Endothelial cell of umbilical vein (primary cell): ENCODE measurements around the gene TUBB4B. TPM values are rescaled to one million over a fixed set of nuclear protein-coding genes. Genes with fewer than 3 reads are reported as not detected.

Experiments
- BruUV-seq: library from RNA; stranded (reverse); fragments of 400-500 nt; replicated peaks from 2 replicates; lab custom pipeline; 2021; lab: Mats Ljungman, UMichigan
- CTCF ChIA-PET: fragments of 300-600, 350-600 bp; sonication (Branson Sonifier 250); formaldehyde crosslinking; loops from one replicate; lab custom pipeline; 2021; ENCODE audit warnings: antibody characterized with exemption, inconsistent platforms; lab: Charles Lee
- POLR2A ChIA-PET: fragments of 300-600, 350-600 bp; sonication (Branson Sonifier 250); formaldehyde crosslinking; loops from one replicate; lab custom pipeline; 2021; ENCODE audit warnings: antibody characterized with exemption, inconsistent platforms; lab: Charles Lee
- DNase-seq: peaks from one replicate; pipeline ENCODE4 v3.0.0-alpha.2; 2011; ENCODE audit warnings: low read depth, low spot score
- FAIRE-seq: peaks from 2 replicates; lab custom pipeline; 2011; peaks lifted over from hg19 to GRCh38; lab: Jason Lieb, UNC
- H2AFZ ChIP-seq: 2 replicates; pipeline ENCODE4 v1.6.0; 2012; ENCODE audit warnings: low read depth, low read length, control low read depth, inconsistent platforms
- H3K27ac ChIP-seq: 2 replicates; pipeline ENCODE4 v1.5.1; 2011; ENCODE audit warnings: low read depth, mild to moderate bottlenecking, control low read depth, low read length, moderate library complexity; ENCODE audit not compliant: insufficient read depth
- H3K27me3 ChIP-seq, 2 experiments: 2 replicates each; pipeline versions ENCODE4 v1.6.0 to v1.6.1; 2011; ENCODE audit warnings: low read length in 2 of 2, mixed read lengths in 1 of 2; ENCODE audit not compliant: control insufficient read depth in 2 of 2, insufficient read depth in 2 of 2
- H3K36me3 ChIP-seq, 2 experiments: 2 replicates in 1 of 2; 3 replicates in 1 of 2; pipeline ENCODE4 v1.5.1; 2011; ENCODE audit warnings: low read length in 2 of 2, mild to moderate bottlenecking in 1 of 2, moderate library complexity in 1 of 2; ENCODE audit not compliant: control insufficient read depth in 2 of 2, insufficient read depth in 2 of 2; ENCODE audit errors: extremely low read depth in 1 of 2
- H3K4me1 ChIP-seq: 3 replicates; pipeline ENCODE4 v1.5.1; 2011; ENCODE audit warnings: mild to moderate bottlenecking, low read length; ENCODE audit not compliant: control insufficient read depth, insufficient read depth; ENCODE audit errors: extremely low read depth
- H3K4me2 ChIP-seq: 2 replicates; pipeline ENCODE4 v1.6.1; 2011; ENCODE audit warnings: low read length, control low read depth, mixed read lengths; ENCODE audit not compliant: insufficient read depth
- H3K4me3 ChIP-seq, 3 experiments: fragments of 200-600 bp in 1 of 3; sonication (generic), shearing (Covaris generic) in 1 of 3; replicated peaks in 1 of 3; 2 replicates each; pipeline ENCODE4 v1.5.1; 2011 to 2016; ENCODE audit warnings: control low read depth in 3 of 3, low read length in 3 of 3, mild to moderate bottlenecking in 2 of 3, inconsistent platforms in 1 of 3, low read depth in 1 of 3, moderate library complexity in 1 of 3; ENCODE audit not compliant: insufficient read depth in 1 of 3
- H3K79me2 ChIP-seq: 2 replicates; pipeline ENCODE4 v1.6.0; 2012; ENCODE audit warnings: low read length, inconsistent platforms; ENCODE audit not compliant: control insufficient read depth, insufficient read depth
- H3K9ac ChIP-seq: replicated peaks from 2 replicates; pipeline ENCODE3; 2011; ENCODE audit warnings: low read length, control low read depth; ENCODE audit not compliant: insufficient read depth; ENCODE audit errors: extremely low read depth
- H3K9me1 ChIP-seq: replicated peaks from 3 replicates; pipeline ENCODE4 v1.6.0; 2011; ENCODE audit warnings: mild to moderate bottlenecking, low read length; ENCODE audit not compliant: control insufficient read depth, insufficient read depth; ENCODE audit errors: extremely low read depth
- H3K9me3 ChIP-seq: replicated peaks from 2 replicates; pipeline ENCODE4 v1.5.1; 2012; ENCODE audit warnings: low read length, inconsistent platforms; ENCODE audit not compliant: control insufficient read depth, insufficient read depth
- H4K20me1 ChIP-seq: replicated peaks from 2 replicates; pipeline ENCODE3; 2011; ENCODE audit warnings: mild to moderate bottlenecking, low read length; ENCODE audit not compliant: control insufficient read depth, insufficient read depth; ENCODE audit errors: extremely low read depth
- CTCF ChIP-seq, 2 donors: IDR thresholded peaks; 1 replicate in 1 of 2; 2 replicates in 1 of 2; pipeline ENCODE4 v1.5.1; 2011; ENCODE audit warnings: low read length in 2 of 2, mild to moderate bottlenecking in 2 of 2, moderate library complexity in 2 of 2, control low read depth in 1 of 2, inconsistent platforms in 1 of 2, low read depth in 1 of 2; ENCODE audit not compliant: insufficient read depth in 1 of 2; ENCODE audit errors: extremely low read depth in 1 of 2
- EZH2 ChIP-seq: IDR thresholded peaks from 2 replicates; pipeline ENCODE4 v1.6.1; 2012; ENCODE audit warnings: borderline replicate concordance, low read depth, mild to moderate bottlenecking, moderate library complexity, low read length, inconsistent platforms; ENCODE audit not compliant: severe bottlenecking
- FOS ChIP-seq: IDR thresholded peaks from 2 replicates; pipeline ENCODE4 v1.6.1; 2011; ENCODE audit warnings: mild to moderate bottlenecking, low read length, moderate library complexity, borderline replicate concordance; ENCODE audit not compliant: insufficient read depth
- GATA2 ChIP-seq: IDR thresholded peaks from 2 replicates; pipeline ENCODE4 v1.7.0; 2011; ENCODE audit warnings: low read depth, mild to moderate bottlenecking, moderate library complexity, mixed read lengths, low read length; ENCODE audit not compliant: insufficient read length, insufficient read depth
- JUN ChIP-seq: IDR thresholded peaks from 2 replicates; pipeline ENCODE4 v1.6.1; 2011; ENCODE audit warnings: borderline replicate concordance, low read depth; ENCODE audit not compliant: insufficient read length, insufficient read depth
- MYC ChIP-seq: IDR thresholded peaks from one replicate; pipeline ENCODE4 v1.6.1; 2011; ENCODE audit warnings: mild to moderate bottlenecking, low read depth, low read length
- POLR2A ChIP-seq: IDR thresholded peaks from 2 replicates; pipeline ENCODE4 v1.6.1; 2012; ENCODE audit warnings: low read depth, mild to moderate bottlenecking, control low read depth, low read length
- POLR2AphosphoS5 ChIP-seq: IDR thresholded peaks from 2 replicates; pipeline ENCODE4 v1.6.1; 2012; ENCODE audit warnings: low read depth, mild to moderate bottlenecking, control low read depth, low read length, moderate library complexity; ENCODE audit not compliant: insufficient read depth
- dilution Hi-C: fragments of 300-500 bp; cut with MboI; formaldehyde crosslinking; loops from one replicate; pipeline ENCODE4 v1.15.0; 2019; ENCODE audit warnings: low sequenced_read_pairs; ENCODE audit not compliant: extremely low pct_ligation_motif_present
- intact Hi-C: fragments of 100-400 bp; cut with micrococcal nuclease; formaldehyde crosslinking; loops from one replicate; pipeline ENCODE4 v1.10.0; 2022
- polyA plus RNA-seq, 4 experiments: library from polyadenylated mRNA; depleted of rRNA in 3 of 4; stranded (reverse) in 3 of 4; unstranded in 1 of 4; fragments of >200 nt; gene quantifications; 2 replicates each; pipeline versions ENCODE4 v1.2.1 to v1.2.3, GENCODE V29; 2011 to 2012; ENCODE audit warnings: missing spikeins in 1 of 4
- total RNA-seq: library from RNA; stranded (reverse); gene quantifications from 2 replicates; pipeline ENCODE4 v1.2.3, GENCODE V29; 2021
- TF ChIP-seq, protein P1 (sequence below): IDR thresholded peaks from 2 replicates; pipeline ENCODE4 v1.6.1; 2011; ENCODE audit not compliant: insufficient read depth, insufficient read length

The TUBB4B gene
- total and polyA plus RNA-seq, 2 donors (not counting 3 experiments of a cell fraction or from before 2014, with no cell fraction given): 418 to 558 TPM

DNA sequence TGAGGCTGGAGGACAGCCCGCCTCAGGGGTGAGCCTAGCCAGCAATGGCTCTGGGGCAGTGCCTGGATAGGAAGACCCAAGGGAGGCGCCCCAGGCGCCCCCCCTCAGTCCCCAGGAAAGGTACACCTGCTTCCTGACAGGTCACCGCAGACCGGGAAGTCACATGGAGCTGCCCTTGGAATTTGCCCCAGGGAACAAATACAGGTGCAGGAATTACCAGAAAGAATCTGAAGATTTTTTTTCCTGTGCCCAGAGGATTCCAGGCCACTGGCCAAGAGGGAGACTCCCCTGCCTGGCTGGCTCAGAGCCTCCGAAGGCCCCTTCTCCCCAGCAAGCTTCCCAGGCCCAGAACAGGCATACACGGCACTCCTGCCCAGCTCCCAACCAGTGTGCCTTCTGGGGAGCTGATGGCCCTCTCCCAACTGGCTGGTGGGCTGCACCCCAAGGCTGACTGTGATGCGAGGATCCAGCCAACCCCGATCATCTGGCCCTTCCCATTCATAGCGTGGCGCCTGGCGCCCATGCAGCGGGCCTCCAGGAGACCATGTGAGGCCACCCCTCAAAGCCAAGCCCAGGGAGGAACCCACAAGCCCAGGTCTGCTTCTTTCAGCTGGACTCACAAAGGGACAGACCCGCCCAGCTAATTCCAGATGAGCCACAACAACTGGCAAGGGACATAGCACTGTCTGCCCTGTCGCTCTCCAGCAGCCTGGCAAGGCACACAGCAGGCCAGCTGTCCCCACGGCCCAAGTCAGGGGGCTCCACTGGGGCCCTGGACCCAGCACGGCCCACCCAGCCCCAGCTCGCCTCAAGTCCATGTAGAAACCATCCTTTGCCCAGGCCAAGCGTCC, 42.8 kb upstream of the TUBB4B start:
- DNase-seq (no peak), FAIRE-seq (no peak)
- H3K27me3 ChIP-seq: no peaks in the 10 kb centered on the region
- dilution Hi-C loops (no loop called here), intact Hi-C loops (no loop called here)
- no peak overlapping the region for H3K9ac ChIP-seq
- H3K4me1 ChIP-seq: peaks cover 9% of the 10 kb centered on the region
- H2AFZ ChIP-seq: no peak overlapping the region
- H3K79me2 ChIP-seq: peaks cover 4% of the 10 kb centered on the region
- BruUV-seq: no TSS peak
- H3K4me2 ChIP-seq: no peak overlapping the region
- H3K36me3 ChIP-seq: no peaks in the 10 kb centered on the region
- no peak overlapping the region for H3K4me3 ChIP-seq
- POLR2A ChIA-PET: interaction anchor here (0.6 kb wide), 1 partner anchor 9 kb away, joined by 3 read pairs; no protein-coding TSS in a partner anchor
- H3K27ac ChIP-seq: no peak overlapping the region
- H3K9me1 ChIP-seq: no peaks in the 10 kb centered on the region
- H3K9me3 ChIP-seq: no peaks in the 10 kb centered on the region
- H4K20me1 ChIP-seq: no peaks in the 10 kb centered on the region
- TF ChIP-seq MYC (no peak), JUN (no peak), GATA2 (no peak), CTCF (IDR thresholded peaks at IDR 0.05; ENCODE audit: extremely low read depth in 1 of 2, insufficient read depth in 1 of 2, low read depth in 1 of 2, low read length in 2 of 2) (no peak), POLR2AphosphoS5 (no peak), FOS (no peak), EZH2 (no peak), POLR2A (no peak)
- TF ChIP-seq, protein P1, sequence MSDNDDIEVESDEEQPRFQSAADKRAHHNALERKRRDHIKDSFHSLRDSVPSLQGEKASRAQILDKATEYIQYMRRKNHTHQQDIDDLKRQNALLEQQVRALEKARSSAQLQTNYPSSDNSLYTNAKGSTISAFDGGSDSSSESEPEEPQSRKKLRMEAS: no peak
- CTCF ChIA-PET: interaction anchor here (1.0 to 1.7 kb wide), 4 partner anchors 9 to 38 kb away, joined by 5 to 8 read pairs (median 6); partner anchors contain the start of genes ANAPC2, RNF224 and SSNA1
